ENCODE measurements around the gene CBFB.

CBFB gene

GRCh38 chr16:67009158-67009557 is 19.8 kb upstream of the CBFB start:
- no peak for DNase-seq (ENCODE audit: low read depth, low spot score)
- H3K4me3 ChIP-seq (ENCODE audit: low read depth, low read length): no peak overlapping the region
- TF ChIP-seq CTCF (IDR thresholded peaks at IDR 0.05; ENCODE audit: low read depth, low read length): no peak
- in situ Hi-C loops (cut with HindIII; ENCODE audit: low sequenced_read_pairs): no loop called here

GRCh38 chr16:67011274-67011673 is 17.7 kb upstream of the CBFB start:
- no peak for DNase-seq (ENCODE audit: low read depth, low spot score)
- no peak for TF ChIP-seq CTCF (IDR thresholded peaks at IDR 0.05; ENCODE audit: low read depth, low read length)
- H3K4me3 ChIP-seq (ENCODE audit: low read depth, low read length): no peak overlapping the region
- in situ Hi-C loops (cut with HindIII; ENCODE audit: low sequenced_read_pairs): no loop called here

GRCh38 chr16:67013233-67013822 is 15.6 kb upstream of the CBFB start:
- no peak for TF ChIP-seq CTCF (IDR thresholded peaks at IDR 0.05; ENCODE audit: low read depth, low read length)
- no peak for DNase-seq (ENCODE audit: low read depth, low spot score)
- H3K4me3 ChIP-seq (ENCODE audit: low read depth, low read length): peak overlapping the region; percentile 25
- in situ Hi-C loops (cut with HindIII; ENCODE audit: low sequenced_read_pairs): no loop called here

GRCh38 chr16:67013823-67014633 is 14.9 kb upstream of the CBFB start:
- DNase-seq (ENCODE audit: low read depth, low spot score): peak; percentile 57
- TF ChIP-seq CTCF (IDR thresholded peaks at IDR 0.05; ENCODE audit: low read depth, low read length): peak; percentile 16
- in situ Hi-C loops (cut with HindIII; ENCODE audit: low sequenced_read_pairs): no loop called here
- H3K4me3 ChIP-seq (ENCODE audit: low read depth, low read length): peak overlapping the region; percentile 31

- in situ Hi-C loops (cut with HindIII; ENCODE audit: low sequenced_read_pairs): no loop called here
- DNase-seq (ENCODE audit: low read depth, low spot score): no peak
- TF ChIP-seq CTCF (IDR thresholded peaks at IDR 0.05; ENCODE audit: low read depth, low read length): no peak
- H3K4me3 ChIP-seq (ENCODE audit: low read depth, low read length): peak overlapping the region; percentile 31
Measured at GRCh38 chr16:67014634-67015312, 14.2 kb upstream of the CBFB start.

GRCh38 chr16:67015313-67015731 is 13.6 kb upstream of the CBFB start:
- no peak for DNase-seq (ENCODE audit: low read depth, low spot score)
- no peak for TF ChIP-seq CTCF (IDR thresholded peaks at IDR 0.05; ENCODE audit: low read depth, low read length)
- in situ Hi-C loops (cut with HindIII; ENCODE audit: low sequenced_read_pairs): no loop called here
- H3K4me3 ChIP-seq (ENCODE audit: low read depth, low read length): no peak overlapping the region
